Stimulated activated naive CD8-positive, alpha-beta T cell treated with anti-CD3 and anti-CD28 coated beads, Interleukin-15, Interleukin-2, amounts not matched to agents 100 U/mL and 50 U/mL, for 24 hours (primary cell): ENCODE data around the gene PF4V1.

Experiments used
- ATAC-seq: fragments of 150-1000 bp; cut with Tn5 transposase; one replicate; pipeline ENCODE4 v1.10.0; 2021
- DNase-seq: peaks from one replicate; pipeline ENCODE4 v3.0.0; 2021

PF4V1 gene, protein sequence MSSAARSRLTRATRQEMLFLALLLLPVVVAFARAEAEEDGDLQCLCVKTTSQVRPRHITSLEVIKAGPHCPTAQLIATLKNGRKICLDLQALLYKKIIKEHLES

DNA sequence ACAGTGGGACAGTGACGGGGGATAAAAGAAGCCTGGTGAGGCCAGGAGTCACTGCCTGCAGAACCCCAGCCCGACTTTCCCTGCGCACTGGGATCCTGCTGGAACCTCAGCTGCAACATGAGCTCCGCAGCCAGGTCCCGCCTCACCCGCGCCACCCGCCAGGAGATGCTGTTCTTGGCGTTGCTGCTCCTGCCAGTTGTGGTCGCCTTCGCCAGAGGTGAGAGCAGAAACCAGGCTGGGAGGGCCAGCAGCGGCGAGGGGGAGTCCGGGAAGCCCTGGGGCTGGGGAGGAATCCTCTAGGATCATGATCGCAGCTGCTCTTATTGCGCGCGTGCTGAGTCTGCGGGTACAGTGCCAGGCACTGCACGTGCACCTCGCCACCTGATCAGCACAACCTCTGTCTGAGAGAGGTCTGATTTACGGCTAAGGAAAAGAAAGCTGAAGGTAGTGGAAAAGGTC, at the start of gene PF4V1:
PF4V1 (plus strand) TSS at position 51 of the 459 bp plus-strand sequence; CDS start at position 118, 67 bp downstream.
- DNase-seq (no peak), ATAC-seq (no peak)

DNA sequence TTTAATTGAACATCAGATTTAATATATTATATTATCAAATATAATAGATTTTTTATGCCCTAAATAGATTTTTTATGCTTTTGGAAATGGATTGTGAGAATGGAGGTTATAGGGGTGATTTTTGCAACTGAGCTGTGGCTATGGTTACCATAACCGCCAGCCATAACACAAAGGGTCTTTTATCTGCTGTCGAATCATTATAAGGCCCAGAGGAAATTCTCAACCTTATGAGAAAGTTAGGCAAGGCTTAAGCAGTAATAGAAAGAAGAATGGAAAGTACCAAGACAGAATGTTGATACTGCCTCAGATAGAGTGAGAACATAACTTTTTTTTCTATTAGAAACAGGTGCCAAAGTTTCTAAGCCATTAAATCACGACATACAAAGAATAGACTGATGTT, 42.9 kb upstream of the PF4V1 start:
- ATAC-seq (no peak), DNase-seq (no peak)

DNA sequence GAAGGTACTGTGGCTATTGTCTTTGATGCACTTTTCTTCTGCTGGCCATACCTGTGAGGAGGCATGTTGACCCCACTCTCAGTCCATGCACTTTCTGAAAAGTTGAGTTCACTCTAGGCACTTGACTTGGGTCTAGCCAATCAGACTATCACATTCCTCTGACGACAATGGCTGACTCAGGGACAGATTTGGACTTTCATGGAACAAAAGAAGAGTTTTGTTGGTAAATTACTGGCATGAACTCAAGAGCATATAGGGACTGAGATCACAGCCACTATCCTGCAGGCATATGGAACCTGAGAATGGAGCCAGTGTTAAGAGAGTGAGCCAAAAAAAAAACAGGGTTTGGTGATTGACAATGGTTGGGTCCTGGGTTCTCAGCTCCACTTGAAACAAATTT, 41.3 kb upstream of the PF4V1 start:
- DNase-seq = no peak
- no peak for ATAC-seq

DNA sequence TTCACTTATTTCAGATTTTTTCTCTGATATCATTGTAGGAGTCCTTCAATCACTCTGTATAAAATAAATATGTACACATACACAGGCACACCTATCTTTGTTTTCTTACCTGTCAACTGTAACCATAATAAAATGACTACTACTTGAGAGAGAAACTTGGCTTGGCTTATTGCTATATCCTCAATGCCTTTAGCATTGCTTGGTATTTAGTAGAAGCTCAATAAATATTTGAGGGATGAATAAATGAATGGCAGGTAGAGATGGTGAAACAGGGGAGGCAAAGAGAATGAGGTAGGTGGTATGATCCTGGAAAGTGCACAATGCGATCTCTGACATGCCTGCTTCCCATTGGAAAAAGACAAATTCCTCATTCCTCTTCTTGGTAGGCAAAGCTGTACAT, 38.4 kb upstream of the PF4V1 start:
- DNase-seq (no peak), ATAC-seq (no peak)

DNA sequence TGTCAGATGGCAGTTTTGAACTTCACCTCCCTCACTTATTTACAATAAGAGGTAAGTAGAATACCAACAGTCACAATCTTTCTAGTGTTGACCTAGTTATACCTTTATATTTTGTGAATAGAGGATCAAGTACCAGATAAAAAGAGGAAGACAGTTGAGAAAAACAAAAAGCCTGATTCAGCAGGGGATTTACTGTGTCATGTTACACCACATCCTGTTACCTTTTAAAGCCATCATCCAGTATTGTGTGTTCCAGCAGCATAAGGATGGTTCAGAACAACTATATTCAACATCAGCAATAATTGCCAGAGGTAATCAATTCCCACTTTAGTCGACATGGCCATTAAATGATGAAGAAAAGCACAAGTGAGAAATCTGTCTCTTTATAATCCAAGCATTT, 38.0 kb upstream of the PF4V1 start:
- DNase-seq (no peak), ATAC-seq (no peak)

DNA sequence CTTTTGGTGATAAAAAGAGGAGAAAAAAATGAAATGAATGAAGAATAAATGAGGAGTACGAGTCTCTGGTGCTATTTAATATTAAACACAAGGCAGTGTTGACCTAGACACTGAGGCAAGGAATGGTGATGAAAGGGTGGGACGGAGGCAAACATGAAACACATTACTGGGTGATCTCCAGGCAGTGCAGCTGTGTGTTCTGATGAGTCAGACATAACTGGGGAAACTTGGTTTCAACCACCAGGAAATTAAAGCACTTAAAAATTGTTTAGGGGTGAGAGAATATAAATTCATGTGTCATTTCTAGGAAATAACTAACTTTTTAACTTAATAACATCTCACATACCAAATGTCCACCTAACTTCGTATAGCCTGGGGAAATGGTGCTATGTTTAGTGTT, 36.3 kb upstream of the PF4V1 start:
- DNase-seq (no peak), ATAC-seq (no peak)

DNA sequence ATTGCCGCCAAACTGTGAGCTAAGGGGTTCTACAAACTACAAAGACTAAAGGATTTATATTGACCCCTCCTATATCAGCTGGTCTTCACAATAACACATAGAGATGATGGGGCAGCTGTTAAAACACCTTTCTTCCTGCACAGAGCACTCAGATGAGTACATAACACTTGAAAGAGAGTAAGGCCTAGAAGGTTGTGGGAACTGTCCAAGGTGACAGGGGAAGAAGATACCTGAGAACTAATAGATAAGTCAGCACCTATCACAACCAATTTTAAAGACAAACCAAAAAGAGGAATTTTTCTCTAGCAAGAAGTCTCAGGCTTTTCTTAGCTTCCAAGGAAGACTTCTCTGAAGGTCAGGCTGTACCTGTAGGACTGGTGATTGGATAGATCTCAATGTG, 35.8 kb upstream of the PF4V1 start:
- no peak for ATAC-seq

DNA sequence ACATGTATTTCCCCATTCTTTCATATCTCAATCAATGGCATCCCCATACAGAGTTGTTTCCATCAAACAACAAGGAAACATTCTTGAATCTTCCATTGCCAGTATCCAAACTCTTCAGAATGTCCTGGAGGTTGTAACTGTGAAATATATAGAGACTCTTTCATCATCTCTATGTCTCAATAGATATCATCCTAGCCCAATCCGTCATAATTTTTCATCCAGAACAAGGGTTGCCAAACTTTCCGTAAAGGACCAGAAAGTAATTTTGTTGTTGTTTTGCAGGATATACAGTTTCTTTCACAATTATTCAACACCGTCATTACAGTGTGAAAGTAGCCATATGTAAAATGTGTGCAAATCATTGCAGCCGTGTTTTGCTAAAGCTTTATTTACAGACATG, 31.8 kb upstream of the PF4V1 start:
- no peak for DNase-seq
- no peak for ATAC-seq

More for the DNA sequence above, 35.8 kb upstream of the PF4V1 start:
- no peak for DNase-seq

DNA sequence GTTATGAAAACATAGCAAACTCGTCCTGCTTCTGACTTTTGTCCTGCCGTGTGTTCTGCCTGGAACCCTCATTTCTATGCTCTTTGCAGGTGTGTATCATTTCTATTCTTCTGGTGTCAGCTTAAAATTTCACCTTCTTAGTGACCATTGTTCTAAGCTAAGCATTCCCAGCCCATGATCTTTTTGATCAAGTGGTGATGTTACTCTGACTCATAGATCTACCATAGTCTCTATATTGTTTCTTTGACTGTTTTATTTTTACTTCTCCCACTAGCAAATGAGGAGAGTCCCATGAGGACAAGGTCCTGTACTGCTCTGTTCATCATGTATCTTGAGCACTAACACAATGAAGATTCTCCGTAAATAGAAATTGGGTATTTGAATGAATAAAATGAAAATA, 30.7 kb upstream of the PF4V1 start:
- no peak for DNase-seq
- ATAC-seq = no peak

DNA sequence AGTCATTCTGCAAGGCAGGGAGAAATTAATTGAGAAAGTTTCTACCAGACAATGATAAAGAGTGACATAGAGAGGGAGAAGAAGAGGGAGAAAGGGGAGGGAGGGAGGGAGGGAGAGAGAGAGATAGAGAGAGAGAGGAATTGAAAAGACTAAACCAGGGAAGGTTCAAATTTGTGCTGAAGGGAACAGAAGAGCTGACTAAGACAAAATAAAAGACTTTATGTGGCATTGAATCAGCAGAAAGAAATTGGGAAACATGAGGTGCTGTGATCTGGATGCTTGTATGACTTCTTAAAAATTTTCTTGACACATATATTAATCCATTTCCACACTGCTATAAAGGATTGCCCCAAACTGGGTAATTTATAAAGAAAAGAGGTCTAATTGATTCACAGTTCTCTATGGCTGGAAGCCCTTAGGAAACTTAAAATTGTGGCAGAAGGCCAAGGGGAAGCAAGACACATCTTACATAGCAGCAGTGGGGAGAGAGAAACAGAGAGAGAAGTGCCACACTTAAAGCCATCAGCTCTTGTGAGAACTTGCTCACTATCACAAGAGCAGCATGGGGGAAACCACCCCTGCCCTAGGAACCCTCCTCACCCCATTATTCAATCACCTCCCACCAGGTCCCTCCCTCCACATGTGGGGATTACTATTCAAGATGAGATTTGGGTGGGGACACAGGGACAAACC, 30.1 kb upstream of the PF4V1 start:
- DNase-seq (no peak), ATAC-seq (no peak)

DNA sequence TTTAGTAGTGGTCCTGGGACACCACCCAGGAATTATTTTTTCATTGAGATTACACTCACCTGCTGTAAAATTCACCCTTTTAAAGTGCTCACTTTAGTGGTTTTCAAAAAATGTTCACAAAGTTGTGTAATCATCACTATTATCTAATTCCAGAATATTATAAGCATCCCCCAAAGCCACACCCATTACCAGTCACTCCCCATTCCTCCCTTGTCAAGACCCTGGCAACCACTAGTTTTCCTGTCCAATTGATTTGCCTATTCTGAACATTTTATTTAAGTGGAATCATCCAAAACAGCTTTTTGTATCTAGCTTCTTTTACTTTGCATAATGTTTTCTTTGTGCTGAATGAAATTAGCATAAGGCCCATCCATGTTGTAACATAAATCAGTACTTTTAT, 29.3 kb upstream of the PF4V1 start:
- no peak for DNase-seq
- no peak for ATAC-seq

DNA sequence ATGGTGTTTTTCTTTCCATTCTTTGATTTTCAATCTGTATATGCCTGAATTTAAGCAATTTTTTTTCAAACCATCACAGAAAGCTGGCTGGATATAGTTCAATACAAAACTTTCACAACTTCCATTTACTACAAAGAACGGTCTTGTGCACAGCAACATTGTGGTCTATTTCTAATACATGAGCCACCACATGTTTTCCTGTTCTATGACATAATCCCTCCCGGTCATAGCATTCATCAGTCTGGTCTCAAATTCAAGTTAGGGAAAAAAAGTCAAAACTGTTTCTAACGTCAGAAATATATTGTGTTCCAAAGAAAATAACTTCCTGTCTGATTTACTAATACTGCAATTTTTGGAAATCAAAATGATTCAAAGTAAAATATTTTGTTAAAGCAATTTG, 24.1 kb upstream of the PF4V1 start:
- ATAC-seq (no peak), DNase-seq (no peak)

DNA sequence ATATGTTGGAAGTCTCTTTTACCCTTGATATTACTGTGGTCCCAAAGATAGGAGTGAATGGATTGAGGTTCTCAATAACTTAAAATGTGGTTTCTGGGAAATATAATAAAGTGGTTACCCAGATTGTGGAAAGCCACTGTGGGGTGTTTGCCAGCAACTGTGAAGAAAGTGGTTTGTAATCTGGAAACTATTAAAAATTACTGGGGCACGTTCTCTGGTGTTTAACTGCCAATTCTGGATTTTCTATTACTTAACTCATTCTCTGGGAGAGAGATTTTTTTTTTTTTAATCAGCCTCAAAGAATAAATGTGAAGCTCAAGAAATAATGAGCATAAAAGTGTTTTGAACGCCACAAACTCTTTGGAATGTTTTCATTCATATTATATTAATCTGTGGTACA, 21.5 kb upstream of the PF4V1 start:
- ATAC-seq = no peak
- DNase-seq = no peak

DNA sequence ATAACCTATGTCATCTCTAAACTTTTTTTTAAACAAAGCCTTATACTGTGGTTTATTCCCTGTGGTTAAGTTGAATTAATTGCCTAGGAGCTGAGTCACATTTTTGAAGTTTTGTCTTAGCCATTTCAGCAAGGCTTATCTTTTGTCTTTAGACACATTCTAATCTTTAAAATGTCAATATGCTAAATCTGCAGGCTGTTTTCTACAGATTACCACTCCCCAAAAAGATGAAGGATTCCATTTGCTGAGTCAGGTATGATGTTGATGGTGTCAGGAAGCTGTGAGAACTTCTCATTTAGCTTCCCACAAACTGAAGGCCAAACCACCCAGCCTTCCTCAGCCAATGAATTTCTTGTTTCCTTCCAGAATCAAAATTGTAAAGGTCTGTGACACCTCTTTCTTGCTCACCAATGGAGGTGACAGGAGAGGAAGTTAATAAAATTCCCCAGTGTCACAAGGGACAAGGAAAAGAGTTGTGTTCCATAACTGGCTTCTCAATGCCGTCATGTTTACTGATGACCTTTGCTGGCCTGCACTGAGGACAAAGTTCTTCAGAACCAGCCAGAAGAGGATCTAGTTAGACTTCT, 20.4 kb upstream of the PF4V1 start:
- DNase-seq = no peak
- ATAC-seq = no peak

DNA sequence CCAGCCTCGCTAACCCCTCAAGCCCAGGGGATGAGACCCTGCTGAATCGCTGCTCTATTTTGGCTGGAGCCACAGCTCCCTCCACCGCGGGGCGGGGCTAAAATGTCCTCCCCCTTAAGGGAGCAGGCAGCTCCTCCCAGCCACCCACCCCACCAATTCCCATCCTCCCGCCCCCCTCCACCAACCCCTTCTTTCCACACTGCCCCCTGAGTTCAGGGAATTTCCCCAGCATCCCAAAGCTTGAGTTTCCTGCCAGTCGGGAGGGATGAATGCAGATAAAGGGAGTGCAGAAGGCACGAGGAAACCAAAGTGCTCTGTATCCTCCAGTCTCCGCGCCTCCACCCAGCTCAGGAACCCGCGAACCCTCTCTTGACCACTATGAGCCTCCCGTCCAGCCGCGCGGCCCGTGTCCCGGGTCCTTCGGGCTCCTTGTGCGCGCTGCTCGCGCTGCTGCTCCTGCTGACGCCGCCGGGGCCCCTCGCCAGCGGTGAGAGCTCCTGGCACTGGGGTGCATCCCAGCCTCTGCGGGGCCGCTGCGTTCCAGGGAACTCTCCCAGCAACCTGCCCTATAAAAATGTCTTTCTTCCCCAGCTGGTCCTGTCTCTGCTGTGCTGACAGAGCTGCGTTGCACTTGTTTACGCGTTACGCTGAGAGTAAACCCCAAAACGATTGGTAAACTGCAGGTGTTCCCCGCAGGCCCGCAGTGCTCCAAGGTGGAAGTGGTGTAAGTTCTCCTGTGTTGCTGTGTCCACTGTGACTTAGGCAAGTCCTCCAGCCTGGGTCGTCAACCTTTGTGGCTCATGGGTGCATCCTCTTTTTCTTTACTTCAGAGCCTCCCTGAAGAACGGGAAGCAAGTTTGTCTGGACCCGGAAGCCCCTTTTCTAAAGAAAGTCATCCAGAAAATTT, 16.5 kb upstream of the PF4V1 start, which contains the start of gene CXCL6:
CXCL6 (plus strand) TSS at position 306 of the 907 bp plus-strand sequence; CDS start at position 379, 73 bp downstream.
- peak; percentile 23 for ATAC-seq

DNA sequence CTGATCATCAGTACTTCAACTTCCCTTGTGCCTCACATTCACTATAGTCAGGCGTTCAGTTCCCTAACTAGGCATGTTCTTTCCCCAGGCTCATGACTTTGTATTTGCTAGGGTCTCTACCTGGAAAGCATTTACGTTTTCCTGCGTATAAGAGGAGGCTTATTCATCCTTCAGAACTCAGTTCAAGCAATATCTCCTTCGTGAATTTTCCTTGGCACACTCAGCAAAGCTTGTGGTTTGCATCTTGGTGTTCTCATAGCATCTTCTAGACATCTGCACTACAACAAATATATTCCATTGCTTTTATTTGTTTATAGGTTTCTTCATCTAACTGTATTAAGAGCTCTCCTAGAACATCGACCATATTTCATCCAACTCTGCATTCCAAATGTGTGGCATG, 14.0 kb upstream of the PF4V1 start:
- DNase-seq (no peak), ATAC-seq (no peak)

More for the DNA sequence above, 16.5 kb upstream of the PF4V1 start, which contains the start of gene CXCL6:
- DNase-seq = no peak

DNA sequence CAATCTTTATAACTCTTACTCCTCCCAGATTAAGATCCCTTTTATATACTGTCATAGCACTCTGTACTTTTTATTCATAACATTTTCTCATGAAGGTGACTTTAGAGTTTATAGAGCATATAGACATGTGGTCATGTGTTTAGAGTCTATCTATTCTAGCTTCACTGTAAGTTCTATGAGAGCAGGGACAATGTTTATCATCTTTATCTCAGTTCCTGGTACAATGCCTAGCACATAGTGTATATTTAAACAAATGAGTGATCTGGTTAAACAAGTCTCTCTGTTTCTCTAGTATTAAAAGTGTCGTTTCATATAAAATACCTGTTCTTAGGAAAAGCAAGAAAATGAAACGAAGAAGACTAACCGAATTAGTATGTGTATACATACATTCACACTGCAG, 13.4 kb upstream of the PF4V1 start:
- DNase-seq = no peak
- no peak for ATAC-seq

DNA sequence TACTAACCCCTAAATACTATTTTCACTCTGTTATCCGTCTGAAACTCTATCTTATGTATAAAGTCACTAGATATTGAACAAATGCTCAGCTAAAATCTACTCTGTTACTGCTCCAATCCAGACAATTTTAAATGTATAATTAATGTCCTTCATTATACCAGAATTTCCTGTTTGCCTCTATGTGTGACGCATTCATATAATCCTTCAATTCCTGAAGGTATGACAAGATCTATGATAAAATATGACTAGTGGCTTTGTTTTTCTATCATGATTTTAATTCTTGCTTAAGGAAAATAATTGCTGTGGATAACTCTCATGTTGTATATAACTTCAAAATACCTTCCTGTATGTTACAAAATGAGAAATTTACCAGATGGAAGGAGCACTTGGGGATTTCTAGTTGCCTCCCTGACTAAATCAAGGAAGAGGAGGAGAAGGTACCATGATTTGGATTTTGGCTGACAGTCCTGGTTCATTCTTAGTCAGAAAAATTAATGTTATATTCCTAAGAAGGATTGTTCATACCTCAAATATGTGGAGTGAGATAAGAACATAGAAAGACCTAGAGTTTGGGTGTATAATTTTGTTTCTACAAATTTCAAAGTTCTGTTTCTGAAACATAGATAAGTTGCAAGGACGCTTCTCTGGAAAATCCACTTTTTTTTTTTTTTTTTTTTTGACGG, 11.7 kb upstream of the PF4V1 start:
- DNase-seq (no peak), ATAC-seq (no peak)

DNA sequence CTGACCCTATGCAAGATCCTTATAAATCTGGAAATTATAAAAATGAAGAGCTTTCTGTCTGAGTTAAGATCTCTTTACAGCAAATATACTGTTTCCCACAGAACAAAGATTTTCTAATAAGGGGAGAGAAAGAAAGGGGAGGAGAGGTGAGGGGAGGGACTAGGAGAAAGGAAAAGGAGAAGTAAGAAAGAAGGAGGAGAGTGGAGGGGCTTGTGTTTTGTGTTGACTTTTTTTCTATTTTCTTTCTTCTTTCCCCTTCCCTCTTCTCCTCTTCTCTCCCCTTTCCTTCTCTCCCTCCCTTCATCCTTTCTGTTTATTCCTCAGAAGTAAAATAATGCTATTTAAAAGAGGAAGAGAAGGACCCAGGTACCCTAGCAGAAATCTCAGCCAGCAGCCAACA, 10.4 kb upstream of the PF4V1 start:
- no peak for DNase-seq
- ATAC-seq = no peak

DNA sequence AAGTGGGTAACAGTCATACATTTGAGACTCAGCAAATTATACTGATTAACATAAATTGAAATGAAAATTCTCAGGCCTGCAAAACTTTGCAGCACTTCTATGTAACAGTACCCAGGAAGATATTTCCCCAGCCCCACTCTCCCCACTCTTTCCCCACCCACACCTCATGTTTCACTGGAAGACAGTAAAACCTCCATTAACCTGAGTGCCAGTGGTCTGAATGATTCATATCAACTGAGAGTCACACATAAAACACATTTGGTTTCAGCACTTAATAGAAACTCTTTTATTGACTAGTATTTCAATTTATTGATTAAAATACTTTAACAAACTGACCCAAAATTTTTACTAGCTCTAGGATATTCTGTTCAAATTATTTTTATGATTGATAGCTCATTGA, 9.7 kb upstream of the PF4V1 start:
- ATAC-seq (no peak), DNase-seq (no peak)

DNA sequence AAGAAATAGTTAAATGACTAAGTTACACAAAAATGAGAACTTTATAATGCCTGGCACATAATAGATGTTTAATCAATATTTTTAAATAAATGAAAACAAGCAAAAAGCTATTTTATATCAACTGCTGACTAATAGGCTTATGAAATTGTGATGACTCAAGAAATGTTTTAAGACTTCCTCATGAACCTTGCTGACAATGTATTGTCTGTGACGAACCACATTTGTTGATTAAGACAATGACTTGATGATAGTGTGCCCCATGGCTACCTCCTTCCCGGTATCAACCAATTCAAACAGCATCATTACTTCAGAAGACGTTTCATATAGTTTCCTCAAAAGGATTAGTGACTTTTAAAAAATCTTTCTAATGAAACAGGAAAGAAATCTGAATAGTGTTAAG, 8.8 kb upstream of the PF4V1 start:
- DNase-seq (no peak), ATAC-seq (no peak)

DNA sequence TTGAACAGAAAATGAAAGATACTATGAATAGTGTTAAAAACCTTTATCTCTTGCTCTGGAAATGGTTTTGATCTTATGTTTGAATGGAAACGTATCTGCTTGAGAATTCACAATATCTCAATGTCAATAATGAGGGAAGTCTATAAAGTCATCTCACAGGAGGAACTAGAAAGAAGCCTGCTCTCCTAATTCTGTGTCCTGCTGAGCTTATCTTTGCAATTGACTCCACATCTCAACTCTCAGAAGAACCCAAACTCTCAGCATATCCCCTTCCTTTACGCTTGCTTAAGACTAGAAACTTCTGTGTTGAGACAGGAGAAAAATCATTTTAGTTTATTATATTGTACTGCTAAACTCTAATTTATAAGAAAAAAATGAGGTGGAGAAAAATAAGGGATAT, 8.3 kb upstream of the PF4V1 start:
- ATAC-seq (no peak), DNase-seq (no peak)
